Ovary (tissue), 9 donors: ENCODE data around the gene CPPED1. TPM values are rescaled to one million over a fixed set of nuclear protein-coding genes. Genes with fewer than 3 reads are reported as not detected.

ENCODE experiments used
- DNase-seq, 5 donors: peaks; one replicate each; pipeline ENCODE4 v3.0.0-alpha.2; 2019 to 2020
- H3K27ac ChIP-seq, 2 donors: fragments of 200-600 bp; one replicate each; pipeline versions ENCODE4 v1.5.1 to v1.8.0; 2019 to 2022
- H3K27me3 ChIP-seq: fragments of 200-600 bp; one replicate; pipeline ENCODE4 v1.8.0; 2022
- H3K36me3 ChIP-seq: fragments of 200-600 bp; sonication (generic); one replicate; pipeline ENCODE4 v1.5.1; 2019
- H3K4me1 ChIP-seq: one replicate; pipeline ENCODE4 v1.8.1; 2013; ENCODE audit warnings: mild to moderate bottlenecking, moderate library complexity; ENCODE audit not compliant: insufficient read depth
- H3K4me3 ChIP-seq: fragments of 200-600 bp; sonication (generic); one replicate; pipeline ENCODE4 v1.5.1; 2017
- H3K9me3 ChIP-seq, 2 donors: fragments of 200-600 bp in 1 of 2; sonication (generic) in 1 of 2; one replicate each; pipeline versions ENCODE4 v1.5.1 to v1.8.1; 2013 to 2019; ENCODE audit warnings: mild to moderate bottlenecking in 1 of 2, moderate library complexity in 1 of 2
- CTCF ChIP-seq, 3 donors: fragments of 450-650 bp in 2 of 3; fragments of 200-600 bp in 1 of 3; IDR thresholded peaks; one replicate each; pipeline versions ENCODE4 v1.5.1 to v1.8.0; 2016 to 2022; ENCODE audit warnings: antibody characterized with exemption in 3 of 3, mild to moderate bottlenecking in 1 of 3
- EP300 ChIP-seq: sonication (generic); formaldehyde crosslinking; IDR thresholded peaks from one replicate; pipeline ENCODE4 v1.6.1; 2017; ENCODE audit warnings: antibody characterized with exemption
- POLR2A ChIP-seq: fragments of 450-650 bp; IDR thresholded peaks from one replicate; pipeline ENCODE4 v1.6.1; 2017; ENCODE audit warnings: antibody characterized with exemption, mild to moderate bottlenecking, moderate library complexity
- WGBS, 3 donors: extraction: QIAGEN DNeasy Blood & Tissue Kit in 1 of 3; methylation state at CpG; one replicate each; pipeline versions ENCODE4 v1.1.5 to v1.1.7; 2013 to 2017; 5-methylcytosine and 5-hydroxymethylcytosine counted together
- intact Hi-C, 4 donors: fragments of 100-400 bp; cut with DNase I; formaldehyde crosslinking; loops; one replicate each; pipeline versions ENCODE4 v1.11.0 to v1.15.1; 2022 to 2023
- polyA plus RNA-seq, 2 donors: library from polyadenylated mRNA; stranded (reverse); fragments of 200-250 nt in 1 of 2; fragments of 350-450 nt in 1 of 2; fragmentation: Illumina TruSeq in 1 of 2; extraction: RNeasy Lipid Tissue Mini Kit (QIAGEN cat#74804) in 1 of 2; gene quantifications; one replicate each; pipeline ENCODE4 v1.2.3, GENCODE V29; 2013 to 2014
- total RNA-seq, 7 donors: library from RNA; depleted of rRNA in 2 of 7; stranded (reverse); fragments of >200 nt in 2 of 7; fragmentation: NEBNext Ultra II Directional in 3 of 7; extraction: Animal tissue kit (Norgen Biotek cat#: 25700) in 3 of 7; gene quantifications; one replicate each; pipeline versions ENCODE4 v1.1.0 to v1.2.4, GENCODE V29; 2016 to 2023
- donor health status: DM: no; HTN: no; CAD: no; lungs with moderate emphysema.
- donor health status: DM: no; HTN: no; CAD: no.
- donor health status: Bipolar disorder and iron deficiency.
- donor health status: DM: yes; HTN: yes; CAD: no.
- donor health status: DM: no; HTN: no; CAD: no.
- donor health status: DM: yes; HTN: yes; CAD: no.

The CPPED1 gene
- total and polyA plus RNA-seq, 9 donors = 6.0 to 23.3 (median 13.0) TPM

GRCh38 chr16:12804395-12804794 lies 708 bp upstream of the CPPED1 start:
- Histone ChIP-seq H3K4me1 (peaks cover 18% of the 10 kb centered on the region), H3K4me3 (peak overlapping the region; percentile 63), H3K27ac (no peak overlapping the region), H3K9me3 (no peaks in the 10 kb centered on the region), H3K36me3 (no peaks in the 10 kb centered on the region), H3K27me3 (no peaks in the 10 kb centered on the region)
- WGBS, 3 donors = 66 to 71% (median 68%) methylated on average over 9 of the region's 9 CpGs
- no peak for TF ChIP-seq POLR2A
- no peak for TF ChIP-seq EP300
- no peak for TF ChIP-seq CTCF (IDR thresholded peaks at IDR 0.05)
- intact Hi-C loops = no loop called here
- DNase-seq = no peak

GRCh38 chr16:12802661-12803060 lies 1.0 kb downstream of the CPPED1 start:
- 69 to 84% (median 76%) methylated on average over 6 of the region's 6 CpGs for WGBS, 3 donors
- H3K27me3 ChIP-seq = no peaks in the 10 kb centered on the region
- TF ChIP-seq CTCF (IDR thresholded peaks at IDR 0.05) (no peak), POLR2A (no peak), EP300 (no peak)
- no peak for DNase-seq
- H3K4me3 ChIP-seq = peak overlapping the region; percentile 63
- peak overlapping the region in 1 of 2 donors; percentile 14 for H3K27ac ChIP-seq
- no peaks in the 10 kb centered on the region for H3K36me3 ChIP-seq
- peaks cover 18% of the 10 kb centered on the region for H3K4me1 ChIP-seq
- intact Hi-C loops = no loop called here
- H3K9me3 ChIP-seq = no peaks in the 10 kb centered on the region

- Histone ChIP-seq H3K27ac (peak overlapping the region in 1 of 2 donors; percentile 14), H3K36me3 (no peaks in the 10 kb centered on the region), H3K4me1 (peaks cover 18% of the 10 kb centered on the region), H3K4me3 (no peak overlapping the region), H3K9me3 (no peaks in the 10 kb centered on the region), H3K27me3 (no peaks in the 10 kb centered on the region)
- TF ChIP-seq EP300 (no peak), CTCF (IDR thresholded peaks at IDR 0.05) (no peak), POLR2A (no peak)
- DNase-seq = peak in 2 of 5 donors; percentile 28 to 40
- 65 to 73% (median 66%) methylated on average over 9 of the region's 9 CpGs for WGBS, 3 donors
- intact Hi-C loops = no loop called here
These were observed 1.6 kb downstream of the CPPED1 start for GRCh38 chr16:12802048-12802447.

- DNase-seq = peak; percentile 61 to 79 (median 69)
- peak overlapping the region in 1 of 2 donors; percentile 14 for H3K27ac ChIP-seq
- H3K36me3 ChIP-seq = no peaks in the 10 kb centered on the region
- intact Hi-C loops = no loop called here
- H3K4me3 ChIP-seq = no peak overlapping the region
- 0 to 5% (median 5%) methylated on average over 4 of the region's 4 CpGs for WGBS, 3 donors
- H3K4me1 ChIP-seq = peaks cover 18% of the 10 kb centered on the region
- H3K27me3 ChIP-seq = no peaks in the 10 kb centered on the region
- no peaks in the 10 kb centered on the region for H3K9me3 ChIP-seq
- TF ChIP-seq POLR2A = peak; percentile 17
- TF ChIP-seq CTCF (IDR thresholded peaks at IDR 0.05) = no peak
- no peak for TF ChIP-seq EP300
These were observed 2.1 kb downstream of the CPPED1 start for GRCh38 chr16:12801511-12802042.
